CD4-positive, alpha-beta T cell treated with Interferon gamma for 1 hour (primary cell): ENCODE data around the gene C1orf115.
"Not testable (repeated sequence)": the region's sequence is repeated elsewhere in the genome, so short reads cannot be mapped to it uniquely, and the experiment has no call there.

Experiments
- DNase-seq: peaks from one replicate; pipeline ENCODE4 v3.0.0-alpha.2; 2020

Gene C1orf115

DNA sequence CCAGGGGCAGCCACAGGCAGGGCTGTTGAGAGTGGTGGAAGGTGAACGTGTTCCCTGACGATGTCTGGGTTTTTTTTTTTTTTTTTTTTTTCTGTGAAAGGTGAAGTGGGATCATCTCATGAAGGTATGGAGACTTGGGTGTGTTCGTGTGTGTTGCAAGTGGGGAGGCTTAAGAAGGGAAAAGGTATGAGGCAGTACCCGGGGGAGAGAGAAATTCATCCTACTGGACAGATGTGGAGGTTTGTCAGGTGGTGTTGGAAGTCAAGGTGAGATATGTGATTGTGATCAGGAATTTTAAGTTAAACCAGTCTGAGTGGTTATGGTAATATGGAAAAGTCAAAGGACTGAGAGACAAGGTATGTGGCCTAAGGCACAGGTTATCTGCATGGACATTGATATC lies 5.3 kb downstream of the C1orf115 start:
- DNase-seq, result no peak

DNA sequence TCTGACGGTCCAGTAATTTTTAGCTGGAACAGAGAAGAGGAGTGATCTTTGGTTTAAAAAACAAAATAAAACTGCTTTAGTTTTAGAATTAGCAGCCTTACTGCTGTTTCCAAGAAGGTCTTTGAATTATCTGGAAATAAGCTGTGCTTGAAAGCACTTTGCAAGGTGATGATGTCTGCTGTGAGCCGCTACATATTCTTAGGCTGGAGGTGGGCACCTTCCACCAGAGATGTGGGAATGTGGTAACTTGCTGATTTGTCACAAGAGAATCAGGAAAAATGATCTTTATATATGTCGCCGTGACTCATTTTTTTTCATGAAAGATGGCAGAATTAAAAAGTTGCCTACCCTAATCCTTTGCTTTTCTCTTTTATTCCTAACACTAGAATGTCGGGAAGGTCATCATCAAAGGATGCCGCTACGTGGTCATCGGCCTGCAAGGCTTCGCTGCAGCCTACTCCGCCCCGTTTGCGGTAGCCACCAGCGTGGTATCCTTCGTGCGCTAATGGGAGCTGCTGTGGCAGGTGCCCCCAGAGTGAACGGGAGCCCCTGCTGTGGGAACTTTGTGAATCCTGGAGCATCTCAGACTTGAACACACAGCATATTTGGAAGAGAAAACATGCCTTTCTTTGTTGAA lies 6.2 kb downstream of the C1orf115 start:
- DNase-seq, result no peak

DNA sequence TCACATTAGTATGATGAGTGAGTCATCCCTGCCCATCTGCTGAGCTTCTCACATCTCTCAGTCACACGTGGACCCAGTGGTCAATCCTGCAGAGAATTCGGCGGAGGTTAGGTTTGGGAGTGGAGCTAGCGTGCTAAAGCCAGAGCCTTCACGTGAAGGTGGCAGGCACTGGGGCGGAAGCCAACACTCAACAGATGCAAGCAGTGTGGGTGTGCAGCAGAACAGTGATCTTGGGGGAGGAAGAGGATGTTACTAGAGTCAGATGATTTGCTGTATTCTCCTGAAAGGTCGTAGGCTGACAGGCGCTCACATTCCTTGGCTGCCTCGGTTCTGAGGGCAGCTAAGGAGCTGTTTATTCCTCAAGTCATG lies 6.7 kb downstream of the C1orf115 start:
- DNase-seq, result no peak

DNA sequence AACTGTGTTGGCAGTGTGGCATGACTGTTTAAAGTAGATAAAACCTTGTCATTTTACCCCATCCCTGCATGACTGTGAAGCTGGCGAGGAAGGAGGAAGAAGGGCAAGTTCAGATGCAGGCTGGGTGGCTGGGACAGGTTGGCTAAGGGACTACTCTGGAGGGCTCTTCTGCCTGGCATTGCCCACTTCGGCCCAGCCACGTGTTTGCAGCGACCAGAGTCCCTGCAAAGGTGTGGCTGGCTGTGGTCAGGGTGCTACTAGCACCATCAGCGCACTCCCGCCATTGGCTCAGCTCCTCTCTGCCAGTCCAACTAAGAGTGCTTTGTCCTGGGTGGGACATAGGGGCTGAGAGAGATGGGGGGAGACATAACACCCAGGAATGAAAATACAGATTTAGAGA lies 7.2 kb downstream of the C1orf115 start:
- DNase-seq, result no peak

DNA sequence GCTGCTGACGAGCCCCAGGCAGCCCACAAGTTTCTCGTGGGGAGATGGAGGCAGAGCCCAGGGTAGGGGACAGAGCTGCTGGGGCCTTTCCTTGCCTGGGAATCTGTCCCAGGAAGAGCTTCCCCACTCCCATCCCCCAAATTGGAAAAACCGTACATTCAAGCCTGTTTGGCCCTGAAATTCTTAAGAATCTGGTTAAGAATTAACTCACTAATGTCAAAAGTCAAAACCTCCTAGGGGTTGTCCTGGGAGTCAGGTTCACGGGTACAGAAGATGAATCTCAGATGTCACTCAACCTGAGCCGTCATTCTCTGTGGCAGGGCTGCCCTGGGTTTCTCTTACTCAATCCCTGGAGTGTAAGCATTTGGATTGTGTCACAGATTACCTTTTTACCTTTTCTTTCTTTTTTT lies 8.4 kb downstream of the C1orf115 start:
- DNase-seq, result no peak

DNA sequence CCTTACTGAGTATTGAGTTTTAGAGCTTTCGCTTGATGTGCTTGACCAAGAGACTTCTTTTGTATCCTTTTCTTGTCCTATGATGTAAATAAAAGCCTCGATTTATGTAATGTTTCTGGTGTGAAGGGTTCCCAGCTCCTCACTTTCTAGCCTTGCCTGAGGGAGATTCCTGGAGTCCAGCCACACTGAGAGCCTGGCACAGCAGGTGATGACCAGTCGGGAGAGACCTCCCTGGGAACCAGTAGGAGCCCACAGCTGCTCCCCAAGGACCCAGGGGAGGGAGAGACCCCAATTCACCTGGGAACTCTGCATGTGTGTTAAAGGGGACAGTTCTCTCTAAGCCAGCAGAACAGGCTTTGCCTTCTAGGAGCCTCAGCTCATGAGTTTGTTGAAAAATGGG lies 8.9 kb downstream of the C1orf115 start:
- DNase-seq, result no peak

DNA sequence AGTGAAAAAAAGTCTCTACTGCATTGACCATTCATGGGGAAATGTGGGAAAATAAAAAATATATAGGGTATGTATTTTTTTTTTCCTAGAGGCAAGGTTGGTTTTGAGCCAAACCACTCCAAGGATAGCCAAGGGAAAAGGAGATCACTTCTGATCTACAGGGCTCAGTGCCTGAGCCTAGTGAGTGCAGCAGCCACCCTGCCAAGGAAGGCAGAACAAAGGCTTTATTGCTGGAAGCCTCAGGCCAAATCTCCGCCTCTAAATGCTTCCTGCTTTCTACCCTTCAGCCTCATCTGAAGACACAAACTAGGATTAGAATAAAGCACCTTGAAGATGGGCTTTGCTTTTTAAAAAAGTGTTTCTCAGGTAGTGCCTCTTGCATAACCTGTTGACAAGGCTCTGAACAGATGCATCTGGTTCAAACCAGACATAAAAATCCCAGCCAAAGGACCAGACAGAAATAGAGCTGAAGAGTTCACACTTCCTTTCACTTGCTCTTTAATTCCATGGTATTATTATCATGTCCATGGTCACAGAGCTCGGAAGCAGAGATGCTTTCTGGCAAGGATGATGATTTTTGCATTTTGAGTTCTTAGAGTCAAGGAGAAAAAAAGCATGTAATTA lies 10.5 kb downstream of the C1orf115 start:
- DNase-seq, result no peak

DNA sequence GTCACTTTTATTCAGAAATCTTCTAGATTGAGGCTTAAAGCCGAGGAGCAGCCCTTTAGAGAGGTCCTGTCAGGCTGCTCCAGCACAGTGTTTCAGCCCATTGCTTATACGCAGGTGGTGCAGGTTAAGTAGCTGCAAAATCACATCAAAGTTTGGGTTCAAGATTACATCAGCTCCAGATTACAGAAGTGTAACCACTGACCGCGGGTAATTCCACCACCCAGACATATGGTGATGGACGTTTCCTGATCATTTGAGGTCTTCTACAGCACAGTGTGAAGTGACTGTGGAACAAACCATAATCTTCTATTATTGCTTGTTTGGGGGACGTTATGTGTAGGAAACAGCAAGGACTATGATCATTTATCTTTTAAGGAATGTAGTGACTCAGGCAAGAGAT lies 11.8 kb downstream of the C1orf115 start:
- DNase-seq, result no peak

DNA sequence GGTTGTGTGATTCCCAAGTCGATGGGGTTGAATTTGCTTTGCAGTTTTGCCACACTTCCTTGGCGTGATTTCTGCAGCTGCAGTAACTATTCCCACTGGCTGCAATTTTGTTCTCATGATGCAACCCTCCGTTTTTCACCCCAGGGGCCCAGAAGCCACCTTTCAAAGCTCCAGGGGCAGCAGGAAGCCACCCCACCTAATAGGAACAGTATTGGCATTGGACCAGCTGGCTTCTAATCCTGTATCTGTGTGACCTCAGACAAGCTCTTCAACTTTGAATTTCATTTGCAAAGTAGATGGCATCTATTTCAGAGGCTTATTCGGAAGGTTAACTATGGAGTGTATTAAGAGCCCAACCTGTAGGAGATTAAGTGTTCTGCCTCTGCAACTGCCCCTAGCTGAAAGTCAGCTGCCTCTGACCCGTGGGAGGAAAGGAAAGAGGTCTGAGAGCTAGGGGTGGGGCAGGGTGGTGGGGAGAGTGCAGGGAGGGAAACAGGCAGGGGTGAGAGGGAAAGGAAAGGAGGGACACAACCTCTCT lies 12.6 kb downstream of the C1orf115 start:
- DNase-seq, result no peak

DNA sequence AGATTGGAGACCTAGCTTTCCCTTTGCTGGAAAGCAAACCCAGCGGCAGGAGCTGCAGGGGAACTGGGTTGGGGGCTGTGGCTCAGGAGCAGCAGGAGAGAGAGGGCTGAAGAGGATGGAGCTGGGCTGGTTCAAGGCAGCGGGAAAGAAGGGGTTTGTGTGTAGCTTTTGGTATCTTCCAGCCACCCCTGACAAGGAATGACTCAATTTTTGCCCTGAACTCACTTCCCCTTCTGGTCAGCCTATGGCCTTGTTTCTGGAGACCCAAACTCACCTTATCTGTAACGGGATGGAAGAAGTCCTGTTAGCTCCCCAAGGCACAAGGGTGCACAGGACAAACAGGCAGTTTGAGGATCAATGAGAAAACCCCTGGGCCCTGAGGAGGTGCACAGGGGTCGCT lies 13.1 kb downstream of the C1orf115 start:
- no peak for DNase-seq

DNA sequence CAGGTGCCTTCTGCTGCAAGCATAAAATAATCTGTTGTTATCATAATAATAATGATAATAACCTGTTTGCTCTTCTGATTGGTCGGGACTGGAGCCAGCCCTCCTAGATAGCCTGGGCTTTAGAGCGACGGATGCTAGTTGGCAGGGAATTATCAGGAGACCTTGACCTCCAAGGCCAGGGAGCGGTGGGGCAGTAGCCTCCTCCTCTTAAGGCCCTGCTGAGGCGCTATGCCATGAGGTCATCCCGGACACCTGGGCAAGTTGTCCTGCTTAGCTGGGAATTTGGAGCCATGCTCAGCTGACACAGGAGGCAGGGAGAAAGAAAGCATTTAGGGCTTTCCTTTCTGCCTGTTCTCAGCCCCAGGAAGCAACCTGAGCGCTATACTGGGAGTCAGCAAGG lies 15.6 kb downstream of the C1orf115 start:
- no peak for DNase-seq

DNA sequence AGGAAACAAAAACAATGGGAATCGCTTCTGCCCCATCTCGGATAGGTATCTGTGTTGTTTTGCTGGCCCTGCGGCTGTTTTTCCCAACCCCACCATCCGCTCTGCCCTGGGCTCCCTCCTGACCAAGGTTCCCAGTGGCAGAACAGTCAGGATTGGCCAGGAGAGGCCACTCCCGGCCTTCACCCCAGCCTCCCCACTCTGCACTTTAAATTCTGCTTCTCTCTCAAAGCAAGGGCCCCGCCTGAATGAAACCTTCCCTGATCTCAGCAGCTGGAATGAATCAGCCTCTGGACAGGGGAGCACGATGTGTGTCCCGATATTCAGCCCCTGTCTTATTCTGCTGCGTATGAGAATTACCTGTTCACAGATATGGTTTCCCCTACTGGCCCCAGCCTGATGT lies 16.3 kb downstream of the C1orf115 start:
- no peak for DNase-seq

DNA sequence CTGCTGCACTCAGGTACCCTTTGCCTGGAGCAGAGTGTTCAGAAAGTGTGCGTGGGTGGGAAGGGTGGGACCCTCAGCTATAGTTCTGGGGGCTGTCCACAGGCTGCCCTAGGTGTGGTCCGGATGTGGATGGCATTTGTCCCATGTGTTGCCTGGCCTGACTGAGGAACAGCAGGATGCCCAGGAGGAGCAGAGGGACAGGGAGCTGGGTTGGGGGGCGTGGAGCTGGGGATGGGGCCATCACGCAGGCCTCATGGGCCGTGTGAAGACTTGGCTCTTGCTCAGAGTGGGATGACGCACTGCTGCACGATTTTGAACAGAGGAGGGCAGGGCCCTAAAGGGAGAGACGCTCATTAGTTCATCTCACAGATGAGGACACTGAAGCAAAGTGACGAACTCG lies 17.0 kb downstream of the C1orf115 start:
- no peak for DNase-seq

DNA sequence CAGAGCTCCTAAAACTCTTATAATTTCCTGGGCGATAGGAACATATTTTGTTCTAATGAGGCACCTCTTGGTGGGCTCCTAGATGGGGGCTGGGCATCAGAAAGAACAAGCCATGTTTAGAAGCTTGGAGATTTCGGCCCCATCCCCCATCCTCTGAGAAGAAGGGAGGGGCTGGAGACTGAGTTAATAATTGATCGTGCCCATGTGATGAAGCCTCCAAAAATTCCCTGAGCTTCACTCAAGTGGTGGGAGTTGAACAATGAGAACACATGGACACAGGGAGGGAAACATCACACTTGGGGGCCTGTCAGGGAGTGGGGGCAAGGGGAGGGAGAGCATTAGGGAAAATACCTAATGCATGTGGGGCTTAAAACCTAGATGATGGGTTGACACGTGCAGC lies 18.1 kb downstream of the C1orf115 start:
- no peak for DNase-seq

DNA sequence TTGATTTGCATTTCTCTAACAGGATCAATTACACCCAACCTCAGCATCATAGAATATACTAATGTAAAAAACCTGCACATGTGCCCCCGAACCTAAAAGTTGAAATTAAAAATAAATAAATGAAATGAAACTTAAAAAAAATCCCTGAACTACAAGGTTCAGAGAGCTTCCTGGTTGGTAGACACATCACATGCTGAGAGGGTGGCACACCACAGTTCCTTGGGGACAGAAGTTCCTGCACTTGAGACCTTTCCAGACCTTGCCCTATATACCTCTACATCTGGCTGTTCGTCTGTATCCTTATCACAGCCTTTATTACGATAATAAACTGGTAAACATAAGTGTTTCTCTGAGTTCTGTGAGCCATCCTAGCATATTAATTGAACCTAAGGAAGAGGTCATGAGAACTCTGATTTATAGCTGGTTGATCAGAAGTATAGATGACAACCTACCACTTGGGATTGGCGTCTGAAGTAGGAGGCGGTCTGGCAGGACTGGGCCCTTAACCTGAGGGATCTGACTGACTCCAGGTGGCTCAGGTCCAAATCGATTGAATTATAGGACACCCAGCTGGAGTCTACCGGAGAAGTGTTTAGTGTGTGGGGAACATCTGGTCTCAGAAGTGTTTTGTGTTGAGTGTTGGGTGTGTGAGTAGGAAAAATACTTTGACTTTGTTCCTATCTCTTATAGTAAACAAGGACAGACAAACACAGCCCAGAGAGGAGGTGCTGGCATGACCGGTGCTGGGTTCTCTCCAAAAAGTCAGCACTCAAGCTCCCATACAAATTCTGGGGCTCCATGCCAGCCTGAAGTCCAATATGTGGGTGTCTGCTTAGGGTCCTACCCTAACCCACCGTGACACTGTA lies 19.0 kb downstream of the C1orf115 start:
- DNase-seq, result no peak

DNA sequence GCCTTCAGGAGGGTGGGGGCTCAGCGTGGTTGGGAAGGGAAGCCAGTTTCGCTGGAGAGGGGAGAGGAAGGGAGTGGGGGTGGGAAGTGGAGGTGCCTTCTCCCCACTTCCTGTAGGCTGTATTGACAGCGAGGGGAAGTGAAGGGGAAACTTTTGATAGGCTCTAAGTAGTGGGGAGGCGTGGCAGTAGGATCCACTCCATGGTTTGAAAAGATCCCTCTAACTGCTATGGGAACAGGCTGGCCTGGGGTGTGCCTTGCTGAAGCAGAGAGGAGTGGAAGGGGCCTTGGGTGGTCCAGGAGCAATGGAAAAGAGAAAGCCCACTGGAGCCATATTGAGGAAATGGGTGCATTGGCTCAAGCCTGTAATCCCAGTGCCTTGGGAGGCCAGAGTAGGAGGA lies 20.2 kb downstream of the C1orf115 start:
- DNase-seq, result no peak

DNA sequence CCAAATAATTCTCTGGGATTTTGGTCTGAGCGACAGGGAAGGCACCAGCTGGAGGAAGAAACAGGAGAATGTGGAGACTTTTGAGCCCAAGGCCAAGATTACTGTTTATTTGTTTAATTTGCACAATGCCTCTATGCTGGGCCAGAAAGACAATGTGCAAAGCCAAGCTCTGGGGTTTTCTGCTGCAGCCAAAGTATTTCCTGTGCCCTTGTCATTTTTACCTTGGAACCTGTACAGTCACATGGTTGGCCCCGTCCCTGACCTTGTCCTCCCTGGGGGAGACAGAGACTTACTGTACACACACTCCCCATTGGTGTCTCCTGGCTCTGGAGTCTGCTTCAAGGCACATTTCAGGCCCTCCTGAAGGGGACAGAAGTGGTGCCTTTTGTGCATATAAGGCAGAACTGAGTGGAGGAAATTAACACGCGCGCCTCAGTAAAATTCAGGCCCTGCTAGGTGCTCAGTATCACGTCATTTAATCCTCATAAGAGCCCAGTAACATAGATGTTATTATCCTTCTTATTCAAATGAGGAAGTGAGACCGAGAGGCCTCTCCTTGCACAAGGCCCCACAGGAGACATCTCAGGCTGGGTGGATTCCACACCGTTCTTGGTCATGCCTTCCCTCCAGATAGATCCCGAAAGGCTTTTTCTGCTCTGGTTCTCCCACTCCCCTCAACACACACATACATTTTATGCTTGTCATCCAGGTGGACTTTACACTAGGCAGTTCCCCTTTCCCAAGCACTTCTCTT lies 21.1 kb downstream of the C1orf115 start:
- DNase-seq, result no peak

DNA sequence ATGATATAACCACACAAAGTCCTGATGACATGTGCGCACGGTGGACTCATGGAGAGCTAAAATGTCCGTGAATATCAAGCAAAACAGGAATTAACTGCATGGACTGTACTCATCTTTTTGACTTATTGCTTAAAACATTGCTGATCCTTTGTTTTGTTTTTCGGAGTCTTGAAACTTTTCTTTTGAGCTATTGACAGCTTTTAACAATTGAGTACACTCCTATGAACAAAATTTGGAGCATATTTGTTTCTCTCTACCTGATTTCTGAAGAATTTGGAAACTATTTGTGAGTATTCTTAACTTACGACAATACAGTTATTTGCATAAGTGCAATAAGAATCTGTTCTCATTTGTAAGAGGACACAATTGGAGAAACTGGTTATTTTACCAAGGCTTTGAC lies 25.8 kb downstream of the C1orf115 start:
- DNase-seq, result not testable (repeated sequence)

DNA sequence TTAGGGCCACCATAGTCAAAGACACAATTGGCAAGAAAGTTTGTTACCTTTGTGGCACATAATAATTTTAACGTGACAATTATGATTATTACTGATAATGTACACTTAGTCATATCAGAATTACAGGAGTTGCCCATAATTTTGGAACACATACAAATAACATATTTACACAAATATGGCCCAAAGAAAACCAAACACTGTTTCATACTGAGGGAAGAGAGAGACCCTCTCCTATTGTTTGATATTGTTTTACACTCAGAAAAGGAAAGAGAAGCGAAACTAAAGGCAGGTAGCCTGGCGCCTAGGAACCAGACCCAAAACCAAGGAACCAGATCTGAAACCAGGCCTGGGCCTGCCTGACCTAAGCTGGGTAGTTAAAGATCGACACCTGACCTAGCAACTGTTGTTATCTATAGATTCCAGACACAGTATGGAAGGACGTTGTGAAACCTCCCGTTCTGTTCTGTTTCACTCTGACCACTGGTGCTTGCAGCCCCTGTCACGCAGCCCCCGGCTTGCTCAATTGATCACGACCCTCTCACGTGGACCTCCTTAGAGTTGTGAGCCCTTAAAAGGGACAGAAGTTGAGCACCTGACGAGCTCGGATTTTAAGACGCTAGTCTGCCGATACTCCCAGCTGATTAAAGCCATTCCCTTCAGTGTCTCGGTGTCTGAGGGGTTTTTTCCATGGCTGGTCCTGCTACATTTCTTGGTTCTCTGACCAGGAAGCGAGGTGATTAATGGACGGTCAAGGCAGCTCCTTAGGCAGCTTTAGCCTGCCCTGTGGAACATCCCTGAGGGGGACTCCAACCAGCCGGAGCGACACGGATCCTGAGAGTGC lies 27.9 kb downstream of the C1orf115 start:
- no peak for DNase-seq

DNA sequence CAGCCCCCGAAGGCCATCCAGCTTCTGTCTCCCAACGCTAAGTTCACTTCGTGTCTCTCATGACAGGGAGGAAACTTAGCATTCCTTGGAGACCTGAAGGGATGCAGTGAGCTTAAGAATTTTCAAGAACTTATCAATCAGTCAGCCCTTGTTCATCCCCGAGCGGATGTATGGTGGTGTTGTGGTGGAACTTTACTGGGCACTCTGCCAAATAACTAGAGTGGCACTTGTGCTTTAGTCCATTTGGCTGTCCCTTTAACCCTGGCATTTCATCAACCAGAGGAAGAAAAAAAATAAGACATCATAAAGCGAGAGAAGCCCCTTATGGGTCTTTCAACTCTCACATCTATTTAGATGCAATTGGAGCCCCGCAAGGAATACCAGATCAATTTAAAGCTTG lies 31.1 kb downstream of the C1orf115 start:
- DNase-seq, result not testable (repeated sequence)

DNA sequence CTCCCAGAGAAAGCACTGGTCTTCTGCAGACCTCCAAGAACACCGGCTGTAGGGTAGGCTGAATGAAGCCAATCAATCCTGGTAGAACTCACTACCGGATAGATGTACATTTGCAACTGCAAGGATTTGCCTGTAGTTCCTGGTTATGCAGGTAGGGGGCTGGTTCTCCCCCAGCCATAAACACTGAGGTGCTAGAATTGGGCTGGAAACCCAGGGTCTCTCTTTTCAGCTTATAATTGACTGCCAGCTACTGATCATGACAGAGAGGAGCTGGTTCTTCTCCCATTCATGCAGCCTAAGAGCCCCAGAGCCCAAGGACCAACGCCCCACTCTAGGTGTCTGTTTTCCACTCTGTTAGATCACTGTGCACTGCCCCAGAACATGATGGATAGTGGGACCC lies 36.5 kb downstream of the C1orf115 start:
- no peak for DNase-seq

DNA sequence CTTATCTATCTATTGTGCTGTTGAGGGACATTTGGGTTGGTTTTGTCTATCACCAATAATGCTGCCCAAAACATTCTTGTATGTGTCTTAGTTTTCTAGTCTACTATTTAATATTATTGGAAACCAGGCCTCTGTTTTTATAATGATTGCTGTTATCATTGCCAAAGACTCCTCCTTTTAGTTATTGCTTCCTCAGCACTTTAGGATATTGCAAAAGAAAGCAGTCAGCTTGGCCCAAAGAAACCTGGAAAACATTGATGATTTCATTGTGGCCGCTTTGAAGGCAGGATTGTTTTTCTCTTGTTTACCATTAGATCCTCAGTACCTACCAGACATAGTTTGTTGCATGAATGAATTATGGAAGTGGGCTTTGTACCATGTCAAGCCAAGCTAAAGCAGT lies 37.4 kb downstream of the C1orf115 start:
- DNase-seq, result no peak
